ENCODE measurements around the gene EIF2AK2.

Gene EIF2AK2

GRCh38 chr2:37168217-37168981, 11.6 kb upstream of the EIF2AK2 start:
- DNase-seq: peak; percentile 59 to 66

- DNase-seq: no peak
Measured at GRCh38 chr2:37167636-37168180, 10.9 kb upstream of the EIF2AK2 start.

GRCh38 chr2:37164757-37165156, 8.0 kb upstream of the EIF2AK2 start:
- DNase-seq: no peak

- peak; percentile 14 to 20 for DNase-seq
Measured at GRCh38 chr2:37156071-37156856, 516 bp downstream of the EIF2AK2 start.

DNA sequence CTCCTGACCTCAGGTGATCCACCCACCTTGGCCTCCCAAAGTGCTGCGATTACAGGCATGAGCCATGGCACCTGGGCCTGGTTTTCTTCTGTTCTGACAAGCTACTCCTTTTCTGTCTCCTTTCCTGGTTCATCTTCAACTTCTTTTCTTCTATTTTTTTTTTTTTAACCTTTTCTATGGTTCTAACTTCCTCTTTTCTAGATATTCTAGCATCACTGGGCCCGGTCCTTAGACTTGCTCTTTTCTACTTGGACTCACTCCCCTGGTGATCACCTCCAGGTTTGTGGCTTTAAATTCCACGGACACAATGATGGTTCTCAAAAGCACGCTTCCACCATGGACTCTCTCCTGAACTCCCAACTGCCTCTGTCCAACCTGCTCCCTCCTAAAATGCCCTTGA, 2.0 kb downstream of the EIF2AK2 start:
- DNase-seq: peak in 1 of 2 experiments; percentile 26

DNA sequence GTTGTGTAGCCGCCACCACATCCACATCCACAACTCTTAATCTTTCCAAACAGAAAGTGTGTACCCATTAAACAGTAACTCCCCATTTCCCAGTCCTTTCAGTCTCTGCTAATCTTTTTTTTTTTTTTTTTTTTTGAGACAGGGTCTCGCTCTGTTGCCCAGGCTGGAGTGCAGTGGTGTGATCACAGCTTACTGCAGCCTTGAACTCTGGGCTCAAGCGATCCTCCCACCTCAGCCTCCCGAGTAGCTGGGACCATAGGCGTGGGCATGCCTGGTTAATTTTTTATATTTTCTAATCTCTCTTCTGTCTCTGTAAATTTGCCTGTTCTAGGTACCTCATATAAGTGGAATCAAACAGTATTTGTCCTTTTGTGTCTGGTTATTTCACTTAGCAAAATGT, 3.6 kb downstream of the EIF2AK2 start:
- DNase-seq: no peak

GRCh38 chr2:37149626-37150322, 7.0 kb downstream of the EIF2AK2 start:
- DNase-seq: no peak

GRCh38 chr2:37148325-37148724, 8.5 kb downstream of the EIF2AK2 start:
- DNase-seq: no peak

DNA sequence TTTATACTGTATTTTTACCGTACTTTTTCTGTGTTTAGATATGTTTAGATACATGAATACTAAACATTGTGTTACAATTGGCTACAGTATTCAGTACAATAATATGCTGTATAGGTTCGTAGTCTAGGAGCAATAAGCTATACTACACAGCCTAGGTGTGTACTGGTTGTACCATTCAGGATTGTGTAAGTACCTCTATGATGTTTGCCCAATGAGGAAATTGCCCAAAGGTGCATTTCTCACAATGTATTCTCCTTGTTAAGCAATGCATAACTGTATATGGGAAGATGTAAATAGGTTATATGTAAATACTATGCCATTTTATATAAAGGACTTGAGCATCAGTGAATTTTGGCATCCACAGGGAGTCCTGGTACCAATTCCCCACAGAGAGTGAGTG, 10.7 kb downstream of the EIF2AK2 start:
- peak in 1 of 2 experiments; percentile 1 for DNase-seq

- DNase-seq: no peak
Measured at GRCh38 chr2:37143974-37144373, 12.8 kb downstream of the EIF2AK2 start.

DNA sequence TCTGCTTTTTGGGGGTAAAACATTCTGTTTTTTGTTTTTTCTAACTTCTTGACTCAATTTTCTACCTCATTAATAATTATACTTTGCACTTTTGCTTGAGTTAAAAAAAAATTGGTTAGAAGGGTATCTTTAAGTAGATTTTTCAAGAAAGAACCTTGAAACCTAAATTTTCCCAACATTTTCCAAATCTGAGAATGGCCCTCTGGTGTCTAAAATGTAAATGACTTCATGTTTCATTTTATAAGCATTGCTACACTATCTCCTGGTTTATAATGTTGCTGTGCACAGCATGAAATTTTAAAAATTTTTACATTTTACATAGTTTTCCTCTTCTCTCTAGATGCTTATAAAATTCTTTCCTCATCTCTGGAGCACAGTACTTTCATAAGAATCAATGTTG, 14.2 kb downstream of the EIF2AK2 start:
- DNase-seq: no peak

GRCh38 chr2:37132914-37133313, 23.9 kb downstream of the EIF2AK2 start:
- no peak for DNase-seq

GRCh38 chr2:37125416-37125815, 31.4 kb downstream of the EIF2AK2 start:
- DNase-seq: no peak

DNA sequence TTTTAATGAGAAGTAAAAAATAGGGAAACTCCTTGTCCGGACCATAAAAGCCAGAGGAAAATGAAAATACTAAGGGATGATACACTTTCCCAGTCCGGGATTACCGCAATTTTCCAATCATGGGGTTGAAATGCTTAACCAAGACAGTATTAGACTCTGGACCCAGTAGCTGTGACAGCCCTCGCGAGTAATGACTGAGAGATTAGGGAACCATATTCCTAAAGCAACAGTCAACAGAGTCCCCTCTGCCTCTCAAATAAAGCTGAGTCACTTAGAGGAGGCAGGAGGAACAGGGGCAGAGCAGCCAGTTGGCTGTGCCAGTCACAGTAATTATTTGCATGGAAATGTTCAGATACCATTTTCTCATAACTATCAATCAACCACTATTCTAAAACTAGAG, 37.6 kb downstream of the EIF2AK2 start:
- DNase-seq: no peak

DNA sequence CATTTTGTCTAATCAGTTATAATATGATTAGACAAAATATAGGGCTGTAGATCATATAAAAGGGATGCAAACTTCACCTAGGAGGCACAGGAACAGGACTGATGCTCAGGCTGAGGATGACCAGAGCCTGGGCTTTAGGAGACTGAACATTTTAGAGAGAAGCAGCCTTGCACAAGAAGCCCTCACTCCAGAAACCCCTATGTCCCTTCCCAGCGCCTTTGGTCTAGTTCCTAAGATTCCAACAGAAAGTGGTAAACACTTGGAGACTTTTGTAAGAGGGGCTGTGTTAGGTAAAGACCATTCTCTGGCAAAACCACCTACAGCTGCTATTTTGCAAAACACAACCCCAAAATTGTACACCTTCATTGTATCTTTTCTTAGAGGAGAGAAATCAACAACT, 39.2 kb downstream of the EIF2AK2 start:
- DNase-seq: no peak

DNA sequence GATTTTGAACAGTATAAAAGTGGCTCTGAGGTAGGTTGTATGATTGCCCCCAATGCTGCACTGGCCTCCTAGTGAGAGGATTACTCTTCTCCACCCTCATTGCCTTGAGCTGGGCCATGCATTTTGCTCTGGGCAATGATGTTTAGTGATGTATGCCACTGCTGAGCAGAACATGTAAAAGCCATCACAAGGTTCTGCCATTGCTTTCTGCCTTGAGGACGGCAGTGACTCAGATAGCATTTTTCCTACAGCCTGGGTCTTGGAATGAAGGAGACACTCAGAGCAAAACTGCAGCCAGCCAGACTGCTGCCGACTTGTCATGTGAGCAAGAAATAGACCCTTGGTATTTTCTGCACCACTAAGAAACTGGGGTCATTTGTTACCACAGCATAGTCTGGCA, 44.8 kb downstream of the EIF2AK2 start:
- no peak for DNase-seq

GRCh38 chr2:37110306-37111212, 46.2 kb downstream of the EIF2AK2 start:
- DNase-seq: no peak

DNA sequence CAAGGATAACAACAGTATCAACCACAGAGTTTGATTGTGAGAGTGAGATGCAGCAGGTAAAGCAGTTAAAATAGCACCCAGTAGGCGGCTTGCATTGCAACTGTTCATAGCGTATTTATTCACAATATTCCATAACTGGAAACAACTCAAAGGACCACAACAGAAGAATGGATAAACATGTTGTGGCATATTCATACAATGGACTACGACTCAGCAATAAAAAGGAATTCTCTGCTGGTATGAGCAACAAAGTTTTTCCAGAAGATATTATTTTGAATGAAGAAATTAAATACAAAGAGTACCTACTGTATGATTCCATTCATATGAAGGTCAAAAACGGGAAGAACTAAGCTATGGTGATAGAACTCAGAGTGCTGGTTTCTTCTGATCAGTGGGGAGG, 47.3 kb downstream of the EIF2AK2 start:
- no peak for DNase-seq

DNA sequence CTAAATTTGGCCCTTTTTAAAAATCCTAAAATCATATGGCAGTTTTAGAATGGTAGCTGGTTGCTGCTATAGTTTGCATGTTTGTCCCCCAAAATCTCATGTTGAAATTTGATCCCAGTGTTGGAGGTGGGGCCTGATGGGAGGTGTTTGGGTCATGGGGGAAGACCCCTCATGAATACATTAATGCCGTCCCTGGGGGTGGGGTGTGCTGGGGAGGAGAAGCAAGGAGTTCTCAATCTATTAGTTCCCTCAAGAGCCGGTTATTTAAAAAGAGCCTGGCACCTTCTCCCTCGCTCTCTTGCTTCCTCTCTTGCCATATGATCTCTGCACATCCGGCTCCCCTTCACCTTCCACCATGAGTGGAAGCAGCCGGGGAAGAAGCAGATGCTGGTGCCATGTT, 51.6 kb downstream of the EIF2AK2 start:
- no peak for DNase-seq

DNA sequence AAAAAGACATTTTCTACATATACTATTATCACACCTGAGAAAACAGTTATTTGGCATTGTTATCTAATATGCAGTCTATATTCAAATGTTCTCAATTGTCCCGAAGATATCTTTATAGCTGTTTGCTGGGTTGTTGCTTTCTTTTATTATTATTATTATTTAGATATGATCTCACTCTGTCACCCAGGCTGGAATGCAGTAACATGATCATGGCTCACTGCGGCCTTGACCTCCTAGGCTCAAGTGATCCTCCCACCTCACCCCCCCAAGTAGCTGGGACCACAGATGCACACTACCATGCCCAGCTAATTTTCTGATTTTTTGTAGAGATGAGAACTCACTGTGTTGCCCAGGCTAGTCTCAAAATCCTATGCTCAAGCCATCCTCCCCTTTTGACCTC, 52.6 kb downstream of the EIF2AK2 start:
- no peak for DNase-seq

DNA sequence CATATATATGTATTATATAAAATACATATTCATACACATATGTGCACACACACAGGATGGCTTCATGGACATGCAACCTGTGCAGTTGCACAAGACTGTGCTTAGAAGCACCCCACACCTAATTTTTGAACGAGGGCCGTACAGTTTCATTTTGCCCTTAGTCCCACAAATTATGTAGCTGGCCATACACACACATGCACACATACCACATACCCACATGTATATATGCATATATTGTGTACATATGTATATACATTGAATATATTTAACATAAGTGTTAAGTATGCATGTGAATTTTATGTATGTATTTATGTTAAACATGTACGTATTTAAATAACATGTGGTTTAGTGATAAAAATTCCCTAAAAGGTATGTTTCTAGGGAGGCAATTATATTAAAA, 54.2 kb downstream of the EIF2AK2 start:
- no peak for DNase-seq

- no peak for DNase-seq
Measured at GRCh38 chr2:37100054-37100453, 56.7 kb downstream of the EIF2AK2 start.

Measured in AML-193 (cell line).